NCI-H345 treated with DMSO at 0.1 percent for 48 hours (cell line): ENCODE results near the gene ATRN.

Experiments
- DNase-seq: peaks from one replicate; lab custom pipeline; 2025; ENCODE audit not compliant: unreplicated experiment; lab: John Stamatoyannopoulos, UW

ATRN gene

GRCh38 chr20:3653921-3654320, 183.1 kb downstream of the ATRN start:
- no peak for DNase-seq

GRCh38 chr20:3654326-3655130, 183.7 kb downstream of the ATRN start:
- DNase-seq: no peak

GRCh38 chr20:3655131-3655405, 184.2 kb downstream of the ATRN start:
- no peak for DNase-seq

- DNase-seq: no peak
Observed at GRCh38 chr20:3658019-3658715, 187.3 kb downstream of the ATRN start.

- DNase-seq: no peak
Observed at GRCh38 chr20:3658716-3659491, 188.1 kb downstream of the ATRN start.

GRCh38 chr20:3659492-3660261, 188.9 kb downstream of the ATRN start:
- DNase-seq: no peak

GRCh38 chr20:3660262-3661059, 189.6 kb downstream of the ATRN start:
- DNase-seq: no peak

GRCh38 chr20:3661060-3661813, 190.4 kb downstream of the ATRN start:
- DNase-seq: no peak

- peak; percentile 50 for DNase-seq
Observed at GRCh38 chr20:3661814-3662665, 191.2 kb downstream of the ATRN start.

GRCh38 chr20:3663031-3663701, 192.3 kb downstream of the ATRN start, which contains the start of gene GFRA4:
TSS of gene GFRA4 (minus strand) at chr20:3663399. CDS start at chr20:3663399, 0 bp downstream.
- no peak for DNase-seq

GRCh38 chr20:3663858-3664257, 193.0 kb downstream of the ATRN start:
- no peak for DNase-seq

- no peak for DNase-seq
Observed at GRCh38 chr20:3667434-3668037, 196.7 kb downstream of the ATRN start.

GRCh38 chr20:3669710-3670367, 199.0 kb downstream of the ATRN start:
- no peak for DNase-seq

GRCh38 chr20:3670511-3670910, 199.7 kb downstream of the ATRN start:
- no peak for DNase-seq

- DNase-seq: no peak
Observed at GRCh38 chr20:3670945-3671344, 200.1 kb downstream of the ATRN start.

- DNase-seq: no peak
Observed at GRCh38 chr20:3671986-3672546, 201.2 kb downstream of the ATRN start.
